GM18508 (cell line): Measurements from ENCODE around the gene KY.

Experiments used
- ATAC-seq: cut with Tn5 transposase; IDR thresholded peaks from one replicate; pipeline ENCODE4 v1.9.1; 2021; ENCODE audit warnings: moderate number of reproducible peaks; ENCODE audit not compliant: insufficient read depth, unreplicated experiment

The KY gene

DNA sequence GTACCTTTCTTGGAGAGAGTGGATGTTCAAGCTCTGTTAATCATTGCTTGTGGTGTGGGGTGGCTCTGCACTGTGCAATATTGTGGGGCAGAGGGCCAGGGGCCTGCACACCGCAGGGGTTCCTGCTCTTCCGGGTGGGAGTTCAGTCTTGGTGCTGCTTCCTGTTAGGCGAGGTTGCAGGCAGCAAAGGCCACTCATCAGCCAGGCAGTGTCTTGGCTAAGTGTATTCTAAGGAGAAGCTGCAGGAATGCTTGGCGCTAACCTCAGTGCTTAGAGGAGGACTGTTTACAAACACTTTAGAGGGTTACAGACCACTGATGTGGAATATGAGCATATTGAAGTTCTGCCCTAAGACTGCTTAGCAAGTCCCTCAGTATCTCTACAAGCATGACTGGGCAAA is 83.2 kb downstream of the KY start:
- no peak for ATAC-seq

DNA sequence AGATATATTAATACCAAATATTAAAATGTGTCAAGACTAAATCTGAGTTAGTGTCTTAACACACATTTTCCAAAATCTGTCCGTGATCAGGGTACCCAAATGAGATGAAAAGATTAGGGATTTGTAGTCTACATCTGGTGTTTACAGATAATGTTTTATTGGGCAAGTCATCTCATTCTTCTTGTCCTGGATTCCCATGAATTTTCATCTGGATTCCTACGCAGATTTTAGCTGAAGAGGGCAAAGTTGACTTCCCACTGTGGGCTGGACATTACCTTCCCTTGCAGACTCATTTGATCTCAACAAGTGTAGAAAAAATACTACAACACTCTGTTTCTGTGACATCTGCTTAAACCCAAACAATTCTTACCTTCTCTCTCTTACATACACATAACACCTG is 85.8 kb downstream of the KY start:
- no peak for ATAC-seq

GRCh38 chr3:134563601-134564000 is 87.2 kb downstream of the KY start:
- ATAC-seq, result no peak

- ATAC-seq, result no peak
Measured at GRCh38 chr3:134562055-134562454, 88.8 kb downstream of the KY start.

DNA sequence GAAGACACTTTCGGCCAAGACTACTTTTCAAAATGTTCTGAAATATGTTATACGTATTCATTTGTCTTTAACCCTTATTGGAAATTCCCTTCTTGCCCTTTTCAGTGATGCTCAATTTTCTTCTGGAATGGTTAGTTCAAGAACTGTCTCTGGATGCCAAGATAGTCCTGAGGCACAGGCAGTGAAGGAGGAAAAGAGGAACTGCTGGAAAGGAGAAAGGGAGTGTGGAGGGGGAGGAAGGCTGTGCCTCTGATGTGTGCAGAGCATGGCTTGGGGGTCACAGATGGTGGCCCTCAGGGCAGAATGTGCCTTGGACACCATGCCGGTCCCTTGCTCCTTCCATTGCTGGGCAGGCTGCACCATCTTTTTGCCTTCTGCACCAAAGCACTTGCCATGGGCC is 91.2 kb downstream of the KY start:
- ATAC-seq, result no peak
